Renal cortical epithelial cell (primary cell): Measurements from ENCODE around the gene PPT2. TPM values are rescaled to one million over a fixed set of nuclear protein-coding genes. Genes with fewer than 3 reads are reported as not detected.
"Not testable (repeated sequence)": the region's sequence is repeated elsewhere in the genome, so short reads cannot be mapped to it uniquely, and the experiment has no call there.

Source experiments
- DNase-seq: peaks from one replicate; pipeline ENCODE4 v3.0.0-alpha.2; 2011; ENCODE audit warnings: low read depth
- total RNA-seq: library from RNA; depleted of rRNA; stranded (reverse); fragments of >200 nt; gene quantifications from 2 replicates; pipeline ENCODE4 v1.2.3, GENCODE V29; 2014

PPT2 gene
- total RNA-seq, 1 donor from 2014 or later, result 48.7 TPM

- peak; percentile 99 for DNase-seq
These were observed 26.0 kb upstream of the PPT2 start, which contains the start of gene ATF6B for GRCh38 chr6:32127717-32128592. TSS of gene ATF6B (minus strand) at chr6:32128246. CDS start at chr6:32128207, 39 bp downstream.

- no peak for DNase-seq
These were observed 25.1 kb upstream of the PPT2 start for GRCh38 chr6:32128751-32129296.

- no peak for DNase-seq
These were observed 24.4 kb upstream of the PPT2 start for GRCh38 chr6:32129297-32130088.

- no peak for DNase-seq
These were observed 22.4 kb upstream of the PPT2 start for GRCh38 chr6:32131439-32131948.

GRCh38 chr6:32132110-32132509, 21.8 kb upstream of the PPT2 start:
- DNase-seq, result no peak

- DNase-seq, result no peak
These were observed 20.2 kb upstream of the PPT2 start for GRCh38 chr6:32133786-32134185.

- DNase-seq, result no peak
These were observed 16.5 kb upstream of the PPT2 start for GRCh38 chr6:32137454-32137853.

DNA sequence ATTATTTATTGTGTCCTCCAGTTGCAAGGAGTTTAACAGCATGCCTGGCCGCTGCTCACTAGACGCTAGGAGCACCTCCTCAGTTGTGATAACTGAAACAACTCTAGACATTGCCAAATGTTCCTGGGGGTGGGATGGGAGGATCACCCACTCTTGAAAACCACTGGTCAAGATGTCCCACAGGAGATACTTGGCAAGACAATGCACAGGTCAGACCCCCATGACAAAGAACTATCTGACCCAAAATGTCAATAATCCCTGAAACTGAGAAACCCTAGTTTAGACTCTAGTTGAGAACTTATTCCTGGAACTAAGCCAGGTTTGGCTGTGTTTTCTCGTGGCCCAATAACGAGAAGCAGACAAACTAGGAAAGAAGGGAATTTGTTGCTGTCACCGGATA, 14.4 kb upstream of the PPT2 start:
- DNase-seq, result no peak

- no peak for DNase-seq
These were observed 13.4 kb upstream of the PPT2 start for GRCh38 chr6:32140420-32141046.

DNA sequence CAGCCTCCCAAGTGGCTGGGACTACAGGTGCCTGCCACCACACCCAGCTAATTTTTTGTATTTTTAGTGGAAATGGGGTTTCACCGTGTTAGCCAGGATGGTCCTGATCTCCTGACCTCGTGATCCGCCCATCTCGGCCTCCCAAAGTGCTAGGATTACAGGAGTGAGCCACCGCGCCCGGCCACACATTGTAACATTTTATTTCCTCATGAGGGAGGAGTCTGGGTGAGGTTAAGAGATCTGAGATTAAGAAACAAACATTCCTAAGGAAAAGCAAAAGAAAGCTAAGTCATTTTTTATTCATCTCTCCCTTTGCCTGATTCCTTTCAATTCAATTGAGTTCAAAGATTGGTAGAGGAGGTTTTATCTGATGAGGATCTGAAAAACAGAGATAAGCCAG, 9.7 kb upstream of the PPT2 start:
- not testable (repeated sequence) for DNase-seq

DNA sequence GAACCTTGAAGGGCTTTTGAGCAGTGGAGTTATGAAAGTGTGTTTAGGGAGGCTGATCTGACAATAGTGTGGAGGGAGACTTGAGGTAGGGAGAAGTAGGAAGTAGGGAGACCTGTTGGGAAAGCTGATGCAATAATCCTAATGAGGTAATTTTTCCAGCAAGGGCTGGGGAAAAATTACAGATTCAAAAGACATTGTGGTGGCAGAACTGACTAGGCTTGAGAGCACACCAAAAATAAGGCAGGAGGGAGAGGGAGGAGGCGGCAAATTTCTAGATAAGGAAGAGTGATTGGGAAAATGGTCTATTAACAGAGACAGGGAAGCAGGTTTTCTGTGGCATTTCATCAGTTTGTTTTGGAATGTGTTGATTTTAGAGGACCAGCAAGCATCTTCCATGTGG, 7.7 kb upstream of the PPT2 start:
- DNase-seq, result peak; percentile 31

DNA sequence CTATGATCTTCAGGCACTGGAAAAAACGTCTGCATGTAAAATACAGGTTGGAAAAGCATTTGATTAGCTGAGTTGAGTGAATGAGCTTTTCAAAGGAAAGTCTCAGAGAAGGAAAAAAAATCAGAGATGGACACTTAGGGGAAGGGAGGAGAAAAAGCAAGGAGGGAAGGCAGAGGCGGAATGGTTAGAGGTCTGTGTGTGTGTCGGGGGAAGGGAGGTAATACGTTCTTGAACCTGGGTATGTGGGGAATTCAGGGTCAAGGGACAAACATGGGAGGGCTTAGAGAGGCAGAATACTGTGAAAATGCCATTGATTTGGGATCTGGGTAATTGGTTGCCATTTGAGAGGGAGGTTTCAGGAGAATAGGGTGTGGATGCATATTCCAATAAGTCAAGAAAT, 7.3 kb upstream of the PPT2 start:
- no peak for DNase-seq

GRCh38 chr6:32147401-32148132, 6.4 kb upstream of the PPT2 start:
- DNase-seq, result no peak

GRCh38 chr6:32148289-32149091, 5.5 kb upstream of the PPT2 start:
- DNase-seq, result peak; percentile 58

GRCh38 chr6:32149092-32149755, 4.7 kb upstream of the PPT2 start:
- DNase-seq, result no peak

DNA sequence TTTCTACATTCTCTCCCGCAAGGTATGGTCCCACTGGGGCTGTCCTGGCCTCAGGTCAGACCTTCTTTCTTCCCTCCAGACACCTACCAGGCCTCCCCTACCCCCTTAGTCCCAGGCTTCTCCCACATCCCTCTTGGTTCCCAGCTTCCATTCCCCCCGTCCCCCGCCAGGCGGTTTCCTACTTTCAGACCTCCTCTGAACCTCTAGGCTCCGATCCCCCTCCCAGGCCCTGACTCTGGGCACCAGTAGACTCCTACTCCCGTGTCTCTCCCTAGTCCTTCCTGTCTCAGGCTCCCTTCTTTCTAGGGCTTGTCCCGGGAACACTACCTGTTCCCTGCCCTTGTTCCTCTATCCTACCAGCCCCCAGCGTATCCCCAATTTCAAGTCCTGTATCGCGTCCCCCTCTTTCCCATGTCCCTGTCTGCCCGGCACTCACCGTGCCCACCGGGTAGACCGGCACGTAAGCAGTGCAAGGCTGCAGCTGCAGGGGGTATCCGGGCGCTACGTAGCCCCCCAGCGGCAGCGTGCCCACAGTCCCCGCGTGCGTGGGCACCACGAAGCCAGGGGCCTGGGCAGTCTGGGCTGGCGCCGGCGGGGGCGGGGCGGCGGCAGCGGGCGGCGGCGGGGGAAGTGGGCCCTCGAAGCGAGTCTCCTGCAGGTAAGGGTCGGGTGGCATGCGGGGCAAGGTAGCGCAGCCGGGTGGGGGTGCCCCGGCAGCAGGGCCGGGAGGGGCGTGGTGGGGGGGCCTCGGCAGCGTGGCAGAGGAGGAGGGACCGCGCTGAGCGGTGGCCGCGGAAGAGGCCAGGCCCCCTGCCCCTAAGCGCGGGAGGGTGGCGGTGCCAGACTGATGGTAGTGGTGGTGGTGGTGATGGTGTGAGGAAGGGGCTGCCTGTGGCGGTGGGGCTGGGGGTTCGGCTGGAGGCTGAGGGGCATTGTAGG, 3.7 kb upstream of the PPT2 start:
- no peak for DNase-seq

DNA sequence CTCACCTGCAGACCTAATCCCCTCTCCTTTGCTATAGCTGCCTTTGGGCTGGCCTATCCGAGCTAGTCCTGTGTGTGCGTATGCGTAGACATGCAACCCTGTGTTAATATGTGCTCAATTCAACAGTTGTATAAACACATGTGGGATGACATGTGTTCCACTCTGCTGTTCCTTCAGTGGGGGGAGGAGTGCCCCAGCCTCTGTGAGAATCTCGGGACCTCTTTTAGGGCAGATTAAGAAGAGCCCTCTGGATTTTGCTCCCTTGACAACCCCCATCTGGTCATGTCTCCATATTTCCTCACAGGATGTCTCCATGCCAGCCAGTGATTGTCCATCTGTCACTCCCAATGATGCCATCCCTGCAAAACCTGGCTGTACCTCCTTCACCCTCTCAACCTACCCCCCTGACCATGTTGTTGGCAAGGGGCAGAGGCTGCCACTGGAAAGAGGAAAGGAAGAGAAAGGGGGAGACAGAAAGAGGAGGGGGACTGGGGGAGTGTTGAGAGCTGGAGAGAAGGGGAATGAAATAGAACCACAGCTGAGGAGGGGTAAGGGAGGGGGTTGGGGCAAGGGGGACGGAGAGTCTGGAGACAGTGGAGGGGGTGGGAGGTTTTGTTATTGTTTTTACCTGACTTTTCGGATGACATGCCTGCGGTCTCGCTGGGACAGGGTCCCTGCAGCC, 2.6 kb upstream of the PPT2 start:
- DNase-seq, result no peak
